Caco-2 (cell line): ENCODE results near the gene RCBTB1. TPM values are rescaled to one million over a fixed set of nuclear protein-coding genes. Genes with fewer than 3 reads are reported as not detected.

Experiments used
- BruUV-seq: library from RNA; stranded (reverse); fragments of 400-500 nt; replicated peaks from 2 replicates; lab custom pipeline; 2021; lab: Mats Ljungman, UMichigan
- CTCF ChIA-PET: fragments of 300-600 bp; sonication (Branson Sonifier 250); formaldehyde crosslinking; loops from one replicate; lab custom pipeline; 2022; ENCODE audit warnings: antibody characterized with exemption; lab: Charles Lee
- POLR2A ChIA-PET: fragments of 300-600 bp; sonication (Branson Sonifier 250); formaldehyde crosslinking; loops from one replicate; lab custom pipeline; 2022; ENCODE audit warnings: antibody characterized with exemption; lab: Charles Lee
- DNase-seq, 2 experiments: peaks; one replicate each; pipeline versions ENCODE4 v3.0.0 to v3.0.0-alpha.2; 2020 to 2022
- H3K27me3 ChIP-seq: replicated peaks from 2 replicates; pipeline ENCODE4 v1.6.0; 2011; ENCODE audit warnings: low read length; ENCODE audit not compliant: control insufficient read depth, insufficient read depth
- H3K36me3 ChIP-seq: 2 replicates; pipeline ENCODE4 v1.5.1; 2011; ENCODE audit warnings: low read length; ENCODE audit not compliant: control insufficient read depth, insufficient read depth
- H3K4me1 ChIP-seq: fragments of 250-450 bp; sonication (Bioruptor Pico); 2 replicates; pipeline ENCODE4 v1.5.1; 2020; ENCODE audit warnings: mild to moderate bottlenecking
- H3K4me3 ChIP-seq: 2 replicates; pipeline ENCODE4 v1.5.1; 2011; ENCODE audit warnings: low read depth, mild to moderate bottlenecking, control low read depth, low read length
- H3K9me3 ChIP-seq: fragments of 250-450 bp; sonication (Bioruptor Pico); 2 replicates; pipeline ENCODE4 v1.5.1; 2020; ENCODE audit warnings: mild to moderate bottlenecking, moderate library complexity
- H3K27ac Mint-ChIP-seq: one replicate; pipeline ENCODE4 v1.8.0; 2022; ENCODE audit warnings: mixed read lengths; ENCODE audit not compliant: unreplicated experiment
- H3K27me3 Mint-ChIP-seq: one replicate; pipeline ENCODE4 v1.8.0; 2022; ENCODE audit warnings: mixed read lengths; ENCODE audit not compliant: insufficient read depth, unreplicated experiment
- H3K36me3 Mint-ChIP-seq: one replicate; pipeline ENCODE4 v1.8.0; 2022; ENCODE audit warnings: mild to moderate bottlenecking, mixed read lengths; ENCODE audit not compliant: insufficient read depth, unreplicated experiment
- H3K4me1 Mint-ChIP-seq: one replicate; pipeline ENCODE4 v1.8.0; 2022; ENCODE audit warnings: low read depth, mixed read lengths; ENCODE audit not compliant: unreplicated experiment
- H3K4me3 Mint-ChIP-seq: one replicate; pipeline ENCODE4 v1.8.0; 2022; ENCODE audit warnings: mild to moderate bottlenecking, moderate library complexity, mixed read lengths; ENCODE audit not compliant: unreplicated experiment
- H3K9me3 Mint-ChIP-seq: one replicate; pipeline ENCODE4 v1.8.0; 2022; ENCODE audit warnings: mixed read lengths; ENCODE audit not compliant: unreplicated experiment
- intact Hi-C: fragments of 100-400 bp; cut with micrococcal nuclease; formaldehyde crosslinking; loops from one replicate; pipeline ENCODE4 v1.10.0; 2022; ENCODE audit not compliant: unreplicated experiment
- total RNA-seq: library from RNA; stranded (reverse); gene quantifications from 2 replicates; pipeline ENCODE4 v1.2.3, GENCODE V29; 2022
- TF ChIP-seq, protein P1 (sequence below), 2 experiments: fragments of 200-600 bp in 1 of 2; IDR thresholded peaks; 1 replicate in 1 of 2; 2 replicates in 1 of 2; pipeline versions ENCODE4 v1.5.1 to v1.8.0; 2011 to 2022; ENCODE audit warnings: antibody characterized with exemption in 1 of 2, control low read depth in 1 of 2, inconsistent platforms in 1 of 2, low read depth in 1 of 2, low read length in 1 of 2, mild to moderate bottlenecking in 1 of 2, moderate library complexity in 1 of 2; ENCODE audit not compliant: insufficient read depth in 1 of 2, severe bottlenecking in 1 of 2, unreplicated experiment in 1 of 2

Gene RCBTB1
- total RNA-seq, 1 experiment from 2014 or later, result 25.7 TPM

DNA sequence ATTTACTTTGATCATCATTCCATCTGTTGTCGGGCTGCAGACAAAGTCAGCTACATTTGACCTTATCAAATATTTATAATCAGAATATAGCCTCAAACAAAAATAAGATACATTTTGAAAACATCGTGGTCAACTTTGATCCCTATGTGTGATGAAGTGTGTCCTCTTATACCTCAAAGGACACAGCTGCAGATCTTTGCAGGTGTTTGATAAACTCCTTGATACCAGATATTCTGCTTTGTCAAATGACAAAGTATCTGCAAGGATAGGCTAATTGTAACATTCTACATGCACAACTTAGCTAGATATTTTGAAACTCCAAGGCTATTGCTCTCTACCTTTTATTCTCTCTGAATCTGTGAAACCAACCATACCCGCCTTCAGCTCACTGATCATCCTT lies 45.6 kb downstream of the RCBTB1 start:
- no peaks in the 10 kb centered on the region; the same call in none of the 2 replicates for H3K36me3 ChIP-seq
- intact Hi-C loops, result no loop called here
- no peaks in the 10 kb centered on the region for H3K27me3 ChIP-seq
- no peak for DNase-seq
- H3K4me3 ChIP-seq, result no peak overlapping the region
- CTCF ChIA-PET, result no interaction called here
- no peaks in the 10 kb centered on the region for H3K4me1 Mint-ChIP-seq
- H3K27me3 Mint-ChIP-seq, result no peaks in the 10 kb centered on the region
- H3K27ac Mint-ChIP-seq, result no peak overlapping the region
- no peak overlapping the region for H3K4me3 Mint-ChIP-seq
- no TSS peak for BruUV-seq
- H3K9me3 ChIP-seq, result no peaks in the 10 kb centered on the region
- POLR2A ChIA-PET, result no interaction called here
- H3K4me1 ChIP-seq, result no peaks in the 10 kb centered on the region
- H3K9me3 Mint-ChIP-seq, result no peaks in the 10 kb centered on the region
- TF ChIP-seq, protein P1, sequence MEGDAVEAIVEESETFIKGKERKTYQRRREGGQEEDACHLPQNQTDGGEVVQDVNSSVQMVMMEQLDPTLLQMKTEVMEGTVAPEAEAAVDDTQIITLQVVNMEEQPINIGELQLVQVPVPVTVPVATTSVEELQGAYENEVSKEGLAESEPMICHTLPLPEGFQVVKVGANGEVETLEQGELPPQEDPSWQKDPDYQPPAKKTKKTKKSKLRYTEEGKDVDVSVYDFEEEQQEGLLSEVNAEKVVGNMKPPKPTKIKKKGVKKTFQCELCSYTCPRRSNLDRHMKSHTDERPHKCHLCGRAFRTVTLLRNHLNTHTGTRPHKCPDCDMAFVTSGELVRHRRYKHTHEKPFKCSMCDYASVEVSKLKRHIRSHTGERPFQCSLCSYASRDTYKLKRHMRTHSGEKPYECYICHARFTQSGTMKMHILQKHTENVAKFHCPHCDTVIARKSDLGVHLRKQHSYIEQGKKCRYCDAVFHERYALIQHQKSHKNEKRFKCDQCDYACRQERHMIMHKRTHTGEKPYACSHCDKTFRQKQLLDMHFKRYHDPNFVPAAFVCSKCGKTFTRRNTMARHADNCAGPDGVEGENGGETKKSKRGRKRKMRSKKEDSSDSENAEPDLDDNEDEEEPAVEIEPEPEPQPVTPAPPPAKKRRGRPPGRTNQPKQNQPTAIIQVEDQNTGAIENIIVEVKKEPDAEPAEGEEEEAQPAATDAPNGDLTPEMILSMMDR (IDR thresholded peaks at IDR 0.05; ENCODE audit: insufficient read depth in 1 of 2, low read depth in 1 of 2, low read length in 1 of 2, severe bottlenecking in 1 of 2, unreplicated experiment in 1 of 2), result no peak
- H3K36me3 Mint-ChIP-seq, result peaks cover 8% of the 10 kb centered on the region

DNA sequence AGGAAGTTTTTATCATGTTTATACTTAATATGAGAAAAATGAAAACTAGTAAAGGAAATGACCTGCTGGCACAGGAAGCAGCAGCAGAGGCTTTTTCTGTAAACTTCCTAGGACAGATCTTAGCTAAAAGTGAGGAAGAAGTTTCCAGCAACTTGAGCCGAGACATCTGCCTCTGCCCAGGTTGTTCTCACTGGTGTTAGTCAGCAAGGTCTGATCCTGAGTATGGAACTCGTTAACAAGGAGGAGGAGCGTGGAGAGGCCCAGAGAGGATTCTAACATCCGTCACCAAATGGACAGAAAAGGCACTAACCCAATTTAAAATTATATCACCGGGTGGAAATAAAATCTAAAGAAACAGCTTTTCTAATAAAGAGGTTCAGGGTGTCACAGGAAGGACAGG lies 46.0 kb downstream of the RCBTB1 start:
- Mint-ChIP-seq H3K9me3 (no peaks in the 10 kb centered on the region), H3K4me1 (no peaks in the 10 kb centered on the region), H3K4me3 (no peak overlapping the region), H3K27ac (no peak overlapping the region), H3K36me3 (peaks cover 10% of the 10 kb centered on the region), H3K27me3 (no peaks in the 10 kb centered on the region)
- intact Hi-C loops, result no loop called here
- no peak for DNase-seq
- TF ChIP-seq, protein P1 (IDR thresholded peaks at IDR 0.05; ENCODE audit: insufficient read depth in 1 of 2, low read depth in 1 of 2, low read length in 1 of 2, severe bottlenecking in 1 of 2, unreplicated experiment in 1 of 2), result no peak
- Histone ChIP-seq H3K36me3 (no peaks in the 10 kb centered on the region; the same call in none of the 2 replicates), H3K4me3 (no peak overlapping the region), H3K4me1 (no peaks in the 10 kb centered on the region), H3K27me3 (no peaks in the 10 kb centered on the region), H3K9me3 (no peaks in the 10 kb centered on the region)
- CTCF ChIA-PET, result no interaction called here
- no TSS peak for BruUV-seq
- POLR2A ChIA-PET, result no interaction called here

DNA sequence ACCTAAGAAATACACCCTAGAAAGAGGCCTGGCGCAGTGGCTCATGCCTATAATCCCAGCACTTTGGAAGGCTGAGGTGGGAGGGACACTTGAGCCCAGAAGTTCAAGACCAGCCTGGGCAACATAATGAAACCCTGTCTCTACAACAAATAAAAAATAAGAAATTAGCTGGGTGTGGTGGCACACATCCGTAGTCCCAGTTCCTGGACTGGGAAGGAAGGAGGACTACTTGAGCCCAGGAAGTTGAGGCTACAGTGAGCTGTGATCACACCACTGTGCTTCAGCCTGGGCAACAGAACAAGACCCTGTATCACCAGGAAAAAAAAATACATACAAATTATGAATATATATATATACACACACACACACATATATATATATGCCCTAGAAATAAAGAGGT lies 47.0 kb downstream of the RCBTB1 start:
- Histone ChIP-seq H3K4me1 (no peaks in the 10 kb centered on the region), H3K36me3 (no peaks in the 10 kb centered on the region; the same call in none of the 2 replicates), H3K27me3 (no peaks in the 10 kb centered on the region), H3K4me3 (no peak overlapping the region), H3K9me3 (no peaks in the 10 kb centered on the region)
- Mint-ChIP-seq H3K27me3 (no peaks in the 10 kb centered on the region), H3K4me3 (no peak overlapping the region), H3K27ac (no peak overlapping the region), H3K36me3 (peaks cover 19% of the 10 kb centered on the region), H3K9me3 (no peaks in the 10 kb centered on the region), H3K4me1 (no peaks in the 10 kb centered on the region)
- no TSS peak for BruUV-seq
- DNase-seq, result no peak
- POLR2A ChIA-PET, result no interaction called here
- CTCF ChIA-PET, result no interaction called here
- intact Hi-C loops, result no loop called here
- TF ChIP-seq, protein P1 (IDR thresholded peaks at IDR 0.05; ENCODE audit: insufficient read depth in 1 of 2, low read depth in 1 of 2, low read length in 1 of 2, severe bottlenecking in 1 of 2, unreplicated experiment in 1 of 2), result no peak
